HG03060 (cell line): ENCODE data around the gene HOXD10.

ENCODE experiments used
- ATAC-seq: cut with Tn5 transposase; IDR thresholded peaks from one replicate; pipeline ENCODE4 v1.9.1; 2021; ENCODE audit warnings: low read depth, moderate number of reproducible peaks; ENCODE audit not compliant: unreplicated experiment

HOXD10 gene

GRCh38 chr2:176148751-176149421 is 32.3 kb downstream of the HOXD10 start:
- no peak for ATAC-seq

GRCh38 chr2:176149481-176149938 is 32.9 kb downstream of the HOXD10 start:
- no peak for ATAC-seq

GRCh38 chr2:176149939-176150583 is 33.5 kb downstream of the HOXD10 start:
- ATAC-seq, result no peak

DNA sequence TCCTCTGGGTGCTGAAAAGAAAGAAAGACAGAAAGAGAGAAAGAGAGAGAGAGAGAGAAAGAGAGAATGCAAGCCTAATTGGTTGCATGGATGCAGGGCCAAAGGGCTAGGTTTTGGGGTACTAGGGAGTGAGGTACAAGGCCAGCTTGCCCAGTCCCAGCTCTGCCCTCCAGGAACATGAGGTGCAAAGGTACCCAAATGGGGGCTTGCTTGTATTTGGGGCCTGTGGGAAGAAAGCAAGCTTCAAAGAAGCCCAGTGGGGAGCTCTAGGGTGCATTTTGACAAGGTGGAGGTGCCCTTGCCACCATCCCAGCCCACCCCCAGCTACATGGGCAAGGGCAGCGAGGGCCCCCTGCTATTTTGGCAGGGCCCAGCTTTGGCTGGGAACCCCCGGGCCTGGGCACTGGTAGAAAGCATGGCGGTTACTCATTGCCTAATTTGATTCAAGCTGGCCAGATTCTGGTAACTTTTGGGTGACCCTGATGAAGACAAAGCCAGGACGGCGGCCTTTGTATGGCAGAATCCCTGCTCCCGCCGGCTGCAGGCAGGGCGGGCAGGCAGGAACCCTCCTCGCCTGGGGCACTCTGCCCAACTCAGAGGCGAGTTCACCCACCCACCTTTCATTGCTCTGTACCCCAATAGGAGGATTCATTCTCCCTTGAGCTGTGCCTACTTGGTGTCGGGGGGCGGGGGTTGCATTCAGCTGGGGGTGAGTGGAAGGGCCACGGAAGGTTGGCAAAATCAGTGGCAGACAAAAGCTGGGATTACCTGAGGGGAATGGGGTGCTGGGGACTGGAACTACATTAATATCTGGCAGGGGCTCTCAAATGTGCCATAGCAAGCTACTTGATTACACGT is 34.2 kb downstream of the HOXD10 start:
- no peak for ATAC-seq

DNA sequence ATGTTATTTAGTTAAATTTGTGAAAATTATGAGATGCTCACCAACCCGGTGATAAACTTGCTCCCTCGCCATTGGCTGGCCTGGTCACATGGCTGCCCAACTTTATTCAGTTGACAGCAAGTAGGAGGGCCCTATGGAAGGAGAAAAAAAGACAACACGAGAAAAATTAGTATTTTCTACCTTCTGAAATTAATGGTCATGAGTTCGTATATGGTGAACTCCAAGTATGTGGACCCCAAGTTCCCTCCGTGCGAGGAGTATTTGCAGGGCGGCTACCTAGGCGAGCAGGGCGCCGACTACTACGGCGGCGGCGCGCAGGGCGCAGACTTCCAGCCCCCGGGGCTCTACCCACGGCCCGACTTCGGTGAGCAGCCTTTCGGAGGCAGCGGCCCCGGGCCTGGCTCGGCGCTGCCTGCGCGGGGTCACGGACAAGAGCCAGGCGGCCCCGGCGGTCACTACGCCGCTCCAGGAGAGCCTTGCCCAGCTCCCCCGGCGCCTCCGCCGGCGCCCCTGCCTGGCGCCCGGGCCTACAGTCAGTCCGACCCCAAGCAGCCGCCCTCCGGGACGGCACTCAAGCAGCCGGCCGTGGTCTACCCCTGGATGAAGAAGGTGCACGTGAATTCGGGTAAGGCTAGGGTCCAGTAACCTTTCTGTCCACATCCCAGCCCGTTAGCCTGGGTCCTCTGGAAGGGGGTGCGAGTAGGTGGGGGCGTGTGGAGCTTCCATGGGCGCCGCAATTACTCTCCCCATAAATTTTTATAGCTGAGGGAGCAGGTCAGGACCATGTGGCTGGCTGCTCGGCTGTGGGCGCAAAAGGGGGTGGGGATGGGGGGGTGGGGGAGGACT is 35.1 kb downstream of the HOXD10 start, which contains the start of gene HOXD4:
HOXD4 (plus strand) TSS at position 109 of the 846 bp plus-strand sequence; CDS start at position 193, 84 bp downstream.
- ATAC-seq, result no peak

DNA sequence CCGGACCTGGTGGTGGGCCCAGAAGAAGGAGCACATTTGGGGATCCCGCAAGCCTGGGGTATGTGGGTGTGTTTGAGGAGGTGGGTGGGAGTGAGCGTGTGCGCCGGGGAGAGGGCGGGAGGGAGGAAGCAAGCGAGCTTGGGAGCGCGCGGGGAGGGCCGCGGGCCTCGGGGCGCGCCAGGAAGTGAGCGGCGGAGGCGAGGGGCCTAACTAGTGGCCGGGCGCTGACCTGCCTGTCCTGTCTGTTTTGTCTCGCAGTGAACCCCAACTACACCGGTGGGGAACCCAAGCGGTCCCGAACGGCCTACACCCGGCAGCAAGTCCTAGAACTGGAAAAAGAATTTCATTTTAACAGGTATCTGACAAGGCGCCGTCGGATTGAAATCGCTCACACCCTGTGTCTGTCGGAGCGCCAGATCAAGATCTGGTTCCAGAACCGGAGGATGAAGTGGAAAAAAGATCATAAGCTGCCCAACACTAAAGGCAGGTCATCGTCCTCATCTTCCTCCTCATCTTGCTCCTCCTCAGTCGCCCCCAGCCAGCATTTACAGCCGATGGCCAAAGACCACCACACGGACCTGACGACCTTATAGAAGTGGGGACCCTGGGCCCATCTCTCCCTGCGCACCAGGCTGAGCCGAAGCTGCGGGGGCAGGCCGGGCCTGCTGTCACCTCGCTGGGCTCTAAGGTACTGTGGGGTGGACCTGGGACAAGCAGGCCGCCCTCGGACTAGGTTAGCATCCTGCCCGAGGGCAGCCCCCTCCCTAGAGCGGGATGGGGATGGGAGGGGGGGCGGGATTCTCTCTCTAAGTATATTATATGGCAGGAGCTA is 36.0 kb downstream of the HOXD10 start:
- ATAC-seq, result no peak

GRCh38 chr2:176154576-176155252 is 38.1 kb downstream of the HOXD10 start:
- ATAC-seq, result no peak

- ATAC-seq, result no peak
Measured at GRCh38 chr2:176155356-176156044, 38.9 kb downstream of the HOXD10 start.

GRCh38 chr2:176156301-176156806 is 39.8 kb downstream of the HOXD10 start:
- no peak for ATAC-seq

DNA sequence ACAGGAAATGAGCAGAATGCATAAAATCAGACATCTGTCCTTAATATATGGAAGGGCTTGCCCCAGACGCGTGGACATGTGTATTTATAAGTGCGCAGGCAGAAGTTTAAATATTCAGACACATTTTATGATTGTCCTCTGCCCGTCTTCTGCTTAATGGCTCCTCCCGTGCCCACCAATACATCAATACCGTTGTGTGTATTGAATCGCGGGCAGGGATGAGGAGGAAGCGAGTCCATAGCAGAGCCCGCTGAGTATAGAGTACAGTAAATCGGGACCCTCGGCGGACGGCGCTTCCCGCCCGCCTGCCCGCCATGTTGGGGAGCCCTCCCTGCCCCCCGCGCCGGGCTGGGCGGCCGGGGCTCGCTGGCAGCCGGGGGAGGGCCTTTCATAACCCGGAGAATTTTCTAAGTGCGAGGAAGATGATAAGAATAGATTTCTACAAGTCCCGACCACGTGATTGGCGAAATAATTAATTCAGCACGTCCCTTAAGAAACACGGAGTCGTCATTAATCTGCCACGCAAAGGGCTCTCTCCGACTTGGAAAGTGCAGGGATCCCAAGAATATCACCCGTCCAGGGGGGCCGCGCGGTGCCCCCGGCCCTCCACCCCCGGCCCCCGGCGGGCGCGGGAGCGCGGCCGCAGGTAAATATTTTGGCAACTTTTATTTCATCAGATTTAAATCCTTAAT is 40.4 kb downstream of the HOXD10 start, which contains the start of gene HOXD3:
HOXD3 (plus strand) TSS at position 501 of the 692 bp plus-strand sequence. CDS start 11,808 bp downstream, outside the sequence.
- ATAC-seq, result no peak

DNA sequence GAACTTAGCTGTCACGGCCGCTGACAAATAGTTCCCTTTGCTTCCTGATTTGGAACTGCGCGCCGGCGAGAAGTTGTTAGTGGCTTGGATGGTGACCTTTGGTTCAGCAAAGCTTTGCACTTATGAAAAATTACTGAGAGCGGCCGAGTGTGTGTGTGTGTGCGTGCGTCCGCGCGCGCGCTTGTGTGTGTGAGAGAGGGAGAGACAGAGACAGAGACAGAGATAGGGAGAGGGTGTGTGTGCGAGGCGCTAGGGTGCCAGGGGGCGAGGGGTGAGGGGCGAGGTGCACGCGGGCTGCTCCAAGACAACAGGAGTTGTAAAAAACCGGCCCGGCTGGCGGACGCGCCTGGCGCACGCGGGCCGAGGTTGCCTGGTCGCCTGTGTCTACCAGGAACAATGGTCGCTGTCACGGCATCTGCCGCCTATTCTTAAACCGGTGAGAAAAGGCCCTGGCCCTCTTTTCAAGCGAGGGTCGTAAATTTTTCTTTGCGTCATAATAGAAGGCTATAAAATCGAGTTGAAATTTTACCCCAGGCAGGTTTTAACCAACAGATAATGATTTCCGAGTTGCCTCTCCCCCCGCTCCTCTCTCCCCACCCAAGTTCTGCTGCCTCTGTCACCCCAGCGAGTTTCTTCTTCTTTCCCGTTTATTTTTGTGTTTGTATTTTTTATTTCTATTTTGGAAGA is 41.1 kb downstream of the HOXD10 start:
- ATAC-seq, result no peak

DNA sequence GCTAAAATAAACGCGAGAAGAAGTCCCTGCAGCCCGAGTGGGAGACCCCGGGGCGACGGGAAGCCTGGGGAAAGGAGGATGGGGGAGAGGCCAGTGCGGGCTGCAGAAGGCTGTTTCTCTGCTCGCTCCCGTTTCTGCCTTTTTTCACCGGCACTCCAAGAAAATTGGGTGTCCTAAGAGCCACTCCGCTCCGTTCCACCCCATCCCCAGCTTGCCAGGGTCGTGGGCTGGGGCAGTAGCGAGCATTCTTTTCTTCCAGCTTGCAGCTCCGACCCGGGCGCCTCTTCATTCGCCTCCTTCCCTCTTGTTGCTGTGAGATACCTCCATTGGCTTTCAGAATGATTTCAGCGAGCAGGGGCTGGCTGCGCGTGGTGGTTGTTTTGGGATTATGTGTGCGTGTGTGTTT is 41.6 kb downstream of the HOXD10 start:
- no peak for ATAC-seq

- no peak for ATAC-seq
Measured at GRCh38 chr2:176158855-176159662, 42.5 kb downstream of the HOXD10 start.

DNA sequence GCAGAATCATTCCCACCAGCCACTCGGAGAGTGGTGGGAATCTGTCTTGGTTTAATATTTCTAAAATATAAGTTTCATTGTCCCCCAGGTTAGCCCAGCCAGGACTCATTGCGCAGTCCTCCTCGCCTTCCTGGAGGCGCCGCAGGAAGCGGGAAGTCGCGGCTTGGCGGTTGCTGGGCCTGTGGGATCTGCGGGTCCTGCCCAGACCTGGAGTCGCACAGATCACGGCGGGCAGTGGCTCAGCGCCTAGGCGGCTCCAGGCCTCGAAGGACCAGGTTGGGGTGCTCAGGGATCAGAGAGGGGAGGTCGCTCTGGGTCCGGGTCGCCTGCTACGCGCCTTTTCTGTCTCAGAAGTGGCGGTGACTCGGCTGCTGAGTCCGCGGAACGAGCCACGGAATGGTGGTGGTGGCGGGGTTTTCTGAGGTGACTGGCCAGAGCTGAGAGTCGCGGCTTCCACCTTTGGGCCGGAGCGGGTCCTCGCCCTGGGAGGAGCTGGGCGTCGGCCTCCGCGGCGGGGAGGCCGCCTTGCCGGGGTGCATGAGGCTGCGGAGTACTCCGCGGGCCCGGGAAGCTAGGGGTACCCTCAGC is 43.2 kb downstream of the HOXD10 start:
- ATAC-seq, result no peak

- ATAC-seq, result no peak
Measured at GRCh38 chr2:176160251-176160985, 43.8 kb downstream of the HOXD10 start.
